Type B pancreatic cell (in vitro differentiated cells): Measurements from ENCODE around the gene MIPOL1. TPM values are rescaled to one million over a fixed set of nuclear protein-coding genes. Genes with fewer than 3 reads are reported as not detected.
"Not testable (repeated sequence)": the region's sequence is repeated elsewhere in the genome, so short reads cannot be mapped to it uniquely, and the experiment has no call there.

Experiments
- DNase-seq: peaks from one replicate; pipeline ENCODE4 v3.0.0; 2021; ENCODE audit warnings: mixed read lengths; ENCODE audit not compliant: unreplicated experiment; ENCODE audit errors: extremely low spot score
- H3K27ac Mint-ChIP-seq: 2 replicates; pipeline ENCODE4 v1.8.0; 2021; ENCODE audit warnings: mild to moderate bottlenecking, mixed read lengths
- H3K27me3 Mint-ChIP-seq: 2 replicates; pipeline ENCODE4 v1.8.0; 2021; ENCODE audit warnings: mixed read lengths
- H3K36me3 Mint-ChIP-seq: 2 replicates; pipeline ENCODE4 v1.8.0; 2021; ENCODE audit warnings: mixed read lengths
- H3K4me1 Mint-ChIP-seq: one replicate; pipeline ENCODE4 v1.8.0; 2021; ENCODE audit warnings: mixed read lengths; ENCODE audit not compliant: unreplicated experiment
- H3K4me3 Mint-ChIP-seq: 2 replicates; pipeline ENCODE4 v1.8.0; 2021; ENCODE audit warnings: mild to moderate bottlenecking, mixed read lengths
- H3K9me3 Mint-ChIP-seq: 2 replicates; pipeline ENCODE4 v1.8.0; 2021; ENCODE audit warnings: mixed read lengths
- total RNA-seq: library from RNA; stranded (reverse); gene quantifications from 2 replicates; pipeline ENCODE4 v1.2.1, GENCODE V29; 2021; ENCODE audit warnings: low replicate concordance
- TF ChIP-seq, protein P1 (sequence below): fragments of 200-600 bp; sonication (generic); conservative IDR thresholded peaks from 2 replicates; pipeline ENCODE4 v1.5.0; 2021; ENCODE audit warnings: antibody characterized with exemption, mild to moderate bottlenecking

The MIPOL1 gene
- total RNA-seq, 1 donor from 2014 or later: 14.5 TPM

GRCh38 chr14:37232907-37233481 lies 35.3 kb downstream of the MIPOL1 start:
- TF ChIP-seq, protein P1, sequence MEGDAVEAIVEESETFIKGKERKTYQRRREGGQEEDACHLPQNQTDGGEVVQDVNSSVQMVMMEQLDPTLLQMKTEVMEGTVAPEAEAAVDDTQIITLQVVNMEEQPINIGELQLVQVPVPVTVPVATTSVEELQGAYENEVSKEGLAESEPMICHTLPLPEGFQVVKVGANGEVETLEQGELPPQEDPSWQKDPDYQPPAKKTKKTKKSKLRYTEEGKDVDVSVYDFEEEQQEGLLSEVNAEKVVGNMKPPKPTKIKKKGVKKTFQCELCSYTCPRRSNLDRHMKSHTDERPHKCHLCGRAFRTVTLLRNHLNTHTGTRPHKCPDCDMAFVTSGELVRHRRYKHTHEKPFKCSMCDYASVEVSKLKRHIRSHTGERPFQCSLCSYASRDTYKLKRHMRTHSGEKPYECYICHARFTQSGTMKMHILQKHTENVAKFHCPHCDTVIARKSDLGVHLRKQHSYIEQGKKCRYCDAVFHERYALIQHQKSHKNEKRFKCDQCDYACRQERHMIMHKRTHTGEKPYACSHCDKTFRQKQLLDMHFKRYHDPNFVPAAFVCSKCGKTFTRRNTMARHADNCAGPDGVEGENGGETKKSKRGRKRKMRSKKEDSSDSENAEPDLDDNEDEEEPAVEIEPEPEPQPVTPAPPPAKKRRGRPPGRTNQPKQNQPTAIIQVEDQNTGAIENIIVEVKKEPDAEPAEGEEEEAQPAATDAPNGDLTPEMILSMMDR: peak; percentile 78
- no peak for DNase-seq
- Mint-ChIP-seq H3K27ac (no peak overlapping the region), H3K4me1 (no peaks in the 10 kb centered on the region), H3K4me3 (no peak overlapping the region), H3K36me3 (no peaks in the 10 kb centered on the region), H3K9me3 (no peaks in the 10 kb centered on the region), H3K27me3 (no peaks in the 10 kb centered on the region)

DNA sequence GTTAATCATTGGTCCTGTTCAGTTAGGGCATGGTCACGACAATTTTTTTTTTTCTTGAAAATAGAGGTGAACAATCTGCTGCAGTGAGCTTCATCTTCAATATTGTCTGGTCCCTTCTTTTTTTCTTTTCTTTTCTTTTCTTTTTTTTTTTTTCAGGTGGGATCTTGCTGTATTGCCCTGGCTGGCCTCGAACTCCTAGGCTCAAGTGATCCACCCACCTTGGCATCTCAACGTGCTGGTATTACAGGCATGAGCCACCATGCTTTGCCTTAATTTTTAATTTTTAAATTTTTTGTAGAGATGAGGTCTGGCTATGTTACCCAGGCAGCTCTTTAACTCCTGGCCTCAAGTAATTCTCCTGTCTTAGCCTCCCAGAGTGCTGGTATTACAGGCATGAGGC lies 36.5 kb downstream of the MIPOL1 start:
- no peak overlapping the region for H3K4me3 Mint-ChIP-seq
- no peak overlapping the region for H3K27ac Mint-ChIP-seq
- no peaks in the 10 kb centered on the region for H3K9me3 Mint-ChIP-seq
- no peaks in the 10 kb centered on the region for H3K27me3 Mint-ChIP-seq
- no peak for DNase-seq
- TF ChIP-seq, protein P1: no peak
- no peaks in the 10 kb centered on the region for H3K36me3 Mint-ChIP-seq
- no peaks in the 10 kb centered on the region for H3K4me1 Mint-ChIP-seq

GRCh38 chr14:37236044-37236443 lies 38.3 kb downstream of the MIPOL1 start:
- H3K36me3 Mint-ChIP-seq, H3K27me3 Mint-ChIP-seq, H3K27ac Mint-ChIP-seq, H3K9me3 Mint-ChIP-seq, H3K4me3 Mint-ChIP-seq, DNase-seq, H3K4me1 Mint-ChIP-seq: not testable (repeated sequence)

DNA sequence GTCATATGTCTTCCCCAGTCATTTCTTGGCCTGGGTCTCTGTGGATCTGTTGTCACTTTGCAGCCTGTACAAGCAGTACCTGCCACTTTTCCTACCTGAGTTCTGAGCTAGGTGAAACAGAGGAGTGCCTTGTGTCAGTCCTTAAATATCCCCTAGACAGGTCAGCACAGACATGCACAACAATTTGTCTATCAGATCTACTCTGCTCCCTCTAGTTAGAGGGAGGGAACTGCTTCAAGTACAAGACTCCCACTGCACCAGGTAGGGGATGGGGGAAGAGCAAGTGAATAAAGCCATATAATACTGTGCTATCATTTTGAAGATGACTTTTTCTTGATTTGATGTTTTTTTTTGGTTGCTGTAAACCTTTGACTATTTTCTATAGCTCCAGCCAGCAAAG lies 39.4 kb downstream of the MIPOL1 start:
- no peak overlapping the region for H3K4me3 Mint-ChIP-seq
- H3K27ac Mint-ChIP-seq: no peak overlapping the region
- H3K4me1 Mint-ChIP-seq: no peaks in the 10 kb centered on the region
- H3K9me3 Mint-ChIP-seq: no peaks in the 10 kb centered on the region
- no peaks in the 10 kb centered on the region for H3K27me3 Mint-ChIP-seq
- DNase-seq: no peak
- TF ChIP-seq, protein P1: no peak
- no peaks in the 10 kb centered on the region for H3K36me3 Mint-ChIP-seq

DNA sequence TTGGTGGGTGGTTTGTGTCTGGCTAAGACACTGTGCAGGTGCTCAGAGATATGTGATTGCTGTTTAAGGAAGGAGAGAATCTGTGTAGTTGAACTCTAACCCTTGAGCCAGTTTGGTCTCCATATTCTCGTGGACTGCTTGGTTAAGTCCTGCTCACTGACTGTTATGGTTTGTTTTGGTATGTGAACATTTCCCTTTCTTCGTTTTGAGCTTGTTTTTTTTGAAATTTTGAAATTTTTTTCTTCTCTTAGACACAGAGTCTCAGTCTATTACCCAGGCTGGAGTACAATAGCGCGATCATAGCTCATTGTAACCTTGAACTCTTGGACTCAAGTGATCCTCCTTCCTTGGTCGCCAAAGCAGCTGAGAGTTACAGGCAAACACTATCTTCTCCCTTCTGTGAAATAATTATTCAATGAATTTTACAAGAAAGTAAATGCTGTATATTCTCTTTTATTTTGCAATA lies 40.0 kb downstream of the MIPOL1 start:
- H3K27ac Mint-ChIP-seq: no peak overlapping the region
- no peaks in the 10 kb centered on the region for H3K9me3 Mint-ChIP-seq
- TF ChIP-seq, protein P1: no peak
- DNase-seq: no peak
- no peaks in the 10 kb centered on the region for H3K36me3 Mint-ChIP-seq
- no peak overlapping the region for H3K4me3 Mint-ChIP-seq
- no peaks in the 10 kb centered on the region for H3K4me1 Mint-ChIP-seq
- no peaks in the 10 kb centered on the region for H3K27me3 Mint-ChIP-seq

- Mint-ChIP-seq H3K4me3 (no peak overlapping the region), H3K36me3 (no peaks in the 10 kb centered on the region)
- no peak for DNase-seq
Observed at GRCh38 chr14:37241198-37241597, 43.5 kb downstream of the MIPOL1 start.

More at GRCh38 chr14:37241198-37241597, 43.5 kb downstream of the MIPOL1 start:
- Mint-ChIP-seq H3K9me3 (no peaks in the 10 kb centered on the region), H3K27me3 (no peaks in the 10 kb centered on the region), H3K4me1 (no peaks in the 10 kb centered on the region), H3K27ac (no peak overlapping the region)
- TF ChIP-seq, protein P1: no peak
